Adrenal gland (tissue), 5 donors: ENCODE data around the gene CATSPERZ.

Experiments used
- CTCF ChIP-seq, 6 experiments: fragments of 450-650 bp in 4 of 6; fragments of 200-600 bp in 2 of 6; sonication (generic) in 1 of 6; IDR thresholded peaks; 1 replicate in 5 of 6; 2 replicates in 1 of 6; pipeline versions ENCODE4 v1.5.1 to v1.8.0; 2016 to 2021; ENCODE audit warnings: antibody characterized with exemption in 6 of 6, mild to moderate bottlenecking in 2 of 6, moderate library complexity in 1 of 6
- POLR2A ChIP-seq, 2 donors: fragments of 450-650 bp; IDR thresholded peaks; one replicate each; pipeline ENCODE4 v1.6.1; 2017; ENCODE audit warnings: antibody characterized with exemption in 2 of 2, mild to moderate bottlenecking in 2 of 2, moderate library complexity in 1 of 2
- donor health status: DM: no; HTN: no; CAD: no.

GRCh38 chr11:64291262-64291751 lies 8.9 kb upstream of the CATSPERZ start, which contains the start of gene KCNK4:
- TF ChIP-seq CTCF (IDR thresholded peaks at IDR 0.05) (no peak), POLR2A (IDR thresholded peaks at IDR 0.05) (no peak)
